ENCODE results near the gene KPNA1. TPM values are rescaled to one million over a fixed set of nuclear protein-coding genes. Genes with fewer than 3 reads are reported as not detected.

Gene KPNA1
- total and polyA plus RNA-seq, 2 of the 13 experiments (the other 11 are each of a cell fraction or from before 2014, with no cell fraction given) = 15.4 to 30.0 TPM

DNA sequence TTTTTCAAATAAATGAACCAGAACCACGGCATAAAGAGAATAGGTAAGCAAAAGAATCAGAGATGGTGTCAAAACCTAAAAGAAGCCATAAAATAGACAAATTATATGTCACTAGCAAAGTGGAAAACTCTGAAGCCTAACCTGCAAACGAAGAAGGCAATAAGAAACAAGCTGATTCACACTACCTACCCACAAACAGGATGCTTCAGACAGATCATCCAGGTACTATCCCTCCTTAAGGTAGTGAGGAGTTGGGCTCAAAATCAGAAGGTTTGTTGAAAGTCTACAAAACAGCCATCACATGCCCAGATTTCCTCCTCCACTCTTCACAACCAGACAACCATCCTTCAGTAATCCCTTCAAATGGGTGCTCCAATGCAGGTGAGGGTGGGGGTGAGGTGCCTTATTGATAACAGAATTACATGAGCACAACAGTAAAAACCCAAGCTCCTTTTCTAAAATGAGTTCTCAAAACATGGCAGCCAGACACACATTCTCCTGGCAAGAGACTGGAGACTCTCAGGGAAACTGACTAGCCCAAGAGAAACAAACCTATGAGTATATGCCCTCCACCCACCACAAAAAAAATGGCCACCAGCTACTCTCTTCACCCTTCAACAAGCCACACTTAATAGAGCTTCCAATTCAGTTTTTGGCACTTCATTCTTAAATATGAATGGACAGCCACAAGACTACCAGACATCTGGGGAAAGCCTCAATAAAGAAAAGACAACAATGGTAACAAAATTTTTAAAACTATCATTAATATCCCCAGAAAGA is 6.4 kb downstream of the KPNA1 start:
- DNase-seq (ENCODE audit: low spot score) (no peak), ATAC-seq (no peak), FAIRE-seq (no peak)
- no peak overlapping the region for H2AFZ ChIP-seq (ENCODE audit: low read length)
- H3K4me3 ChIP-seq (replicated peaks in 1 of 3; ENCODE audit: insufficient read depth in 1 of 3, low read depth in 2 of 3, low read length in 3 of 3) = no peak overlapping the region
- H4K20me1 ChIP-seq (ENCODE audit: insufficient read depth, low read length) = peaks cover 34% of the 10 kb centered on the region
- ChIA-PET CTCF (ENCODE audit: low intra/inter-chr PET ratio, low total read pairs) (no interaction called here), POLR2A (no interaction called here)
- no peak overlapping the region for H3K27ac ChIP-seq (ENCODE audit: extremely low read length, insufficient read depth, low read length)
- WGBS (ENCODE audit: low lambda C conversion rate) = 93% methylated on average over 2 of the region's 2 CpGs
- H3K4me2 ChIP-seq (ENCODE audit: low read depth, low read length) = no peak overlapping the region
- no peaks in the 10 kb centered on the region for H3K27me3 ChIP-seq (ENCODE audit: control insufficient read depth in 1 of 2, insufficient read depth in 2 of 2, low read length in 2 of 2)
- intact Hi-C loops (cut with micrococcal nuclease; ENCODE audit: unreplicated experiment) (no loop called here), in situ Hi-C loops (cut with HindIII; ENCODE audit: extremely low pct_ligation_motif_present, low pct_unique_long_range_greater_than_20kb) (no loop called here)
- H3K36me3 ChIP-seq (replicated peaks in 1 of 2; ENCODE audit: control insufficient read depth in 1 of 2, insufficient read depth in 2 of 2, low read length in 2 of 2) = no peaks in the 10 kb centered on the region
- no TSS peak for BruUV-seq (replicated peaks)
- H3K9me3 ChIP-seq (ENCODE audit: low read length) = no peaks in the 10 kb centered on the region
- peaks cover 95% of the 10 kb centered on the region for H3K79me2 ChIP-seq (ENCODE audit: insufficient read depth, low read length)
- peaks cover 40% of the 10 kb centered on the region for H3K4me1 ChIP-seq (ENCODE audit: insufficient read depth, low read length)
- TF ChIP-seq, protein P1, sequence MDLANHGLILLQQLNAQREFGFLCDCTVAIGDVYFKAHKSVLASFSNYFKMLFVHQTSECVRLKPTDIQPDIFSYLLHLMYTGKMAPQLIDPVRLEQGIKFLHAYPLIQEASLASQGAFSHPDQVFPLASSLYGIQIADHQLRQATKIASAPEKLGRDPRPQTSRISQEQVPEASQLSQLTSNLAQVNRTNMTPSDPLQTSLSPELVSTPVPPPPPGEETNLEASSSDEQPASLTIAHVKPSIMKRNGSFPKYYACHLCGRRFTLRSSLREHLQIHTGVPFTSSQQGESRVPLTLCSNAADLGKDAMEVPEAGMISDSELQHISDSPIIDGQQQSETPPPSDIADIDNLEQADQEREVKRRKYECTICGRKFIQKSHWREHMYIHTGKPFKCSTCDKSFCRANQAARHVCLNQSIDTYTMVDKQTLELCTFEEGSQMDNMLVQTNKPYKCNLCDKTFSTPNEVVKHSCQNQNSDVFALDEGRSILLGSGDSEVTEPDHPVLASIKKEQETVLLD (CRISPR knock-in tag; IDR thresholded peaks at IDR 0.05; ENCODE audit: low read depth) = no peak
- TF ChIP-seq EED (CRISPR knock-in tag; IDR thresholded peaks at IDR 0.05) (no peak), ZNF20 (CRISPR knock-in tag; IDR thresholded peaks at IDR 0.05) (no peak), ZNF138 (CRISPR knock-in tag; IDR thresholded peaks at IDR 0.05; ENCODE audit: low read depth) (no peak), ZNF460 (CRISPR knock-in tag; IDR thresholded peaks at IDR 0.05; ENCODE audit: borderline replicate concordance) (no peak), SIX4 (CRISPR knock-in tag; IDR thresholded peaks at IDR 0.05) (no peak), KLF9 (CRISPR knock-in tag; IDR thresholded peaks at IDR 0.05; ENCODE audit: low read depth) (no peak), REL (CRISPR knock-in tag; conservative IDR thresholded peaks at IDR 0.05) (no peak), CHCHD3 (CRISPR knock-in tag; IDR thresholded peaks at IDR 0.05) (no peak), NCOA2 (CRISPR knock-in tag; IDR thresholded peaks at IDR 0.05) (no peak), ZNF891 (CRISPR knock-in tag; IDR thresholded peaks at IDR 0.05) (no peak), NFYB (CRISPR knock-in tag; IDR thresholded peaks at IDR 0.05) (no peak), SOX5 (CRISPR knock-in tag; IDR thresholded peaks at IDR 0.05; ENCODE audit: borderline replicate concordance) (no peak), ZBTB7B (CRISPR knock-in tag; IDR thresholded peaks at IDR 0.05) (no peak), RFX1 (IDR thresholded peaks at IDR 0.05) (no peak), ZNF205 (CRISPR knock-in tag; IDR thresholded peaks at IDR 0.05) (no peak), ZBTB14 (CRISPR knock-in tag; IDR thresholded peaks at IDR 0.05) (no peak)
- TF ChIP-seq, protein P2, sequence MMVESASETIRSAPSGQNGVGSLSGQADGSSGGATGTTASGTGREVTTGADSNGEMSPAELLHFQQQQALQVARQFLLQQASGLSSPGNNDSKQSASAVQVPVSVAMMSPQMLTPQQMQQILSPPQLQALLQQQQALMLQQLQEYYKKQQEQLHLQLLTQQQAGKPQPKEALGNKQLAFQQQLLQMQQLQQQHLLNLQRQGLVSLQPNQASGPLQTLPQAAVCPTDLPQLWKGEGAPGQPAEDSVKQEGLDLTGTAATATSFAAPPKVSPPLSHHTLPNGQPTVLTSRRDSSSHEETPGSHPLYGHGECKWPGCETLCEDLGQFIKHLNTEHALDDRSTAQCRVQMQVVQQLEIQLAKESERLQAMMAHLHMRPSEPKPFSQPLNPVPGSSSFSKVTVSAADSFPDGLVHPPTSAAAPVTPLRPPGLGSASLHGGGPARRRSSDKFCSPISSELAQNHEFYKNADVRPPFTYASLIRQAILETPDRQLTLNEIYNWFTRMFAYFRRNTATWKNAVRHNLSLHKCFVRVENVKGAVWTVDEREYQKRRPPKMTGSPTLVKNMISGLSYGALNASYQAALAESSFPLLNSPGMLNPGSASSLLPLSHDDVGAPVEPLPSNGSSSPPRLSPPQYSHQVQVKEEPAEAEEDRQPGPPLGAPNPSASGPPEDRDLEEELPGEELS (CRISPR knock-in tag; IDR thresholded peaks at IDR 0.05) = no peak
- TF ChIP-seq, protein P3, sequence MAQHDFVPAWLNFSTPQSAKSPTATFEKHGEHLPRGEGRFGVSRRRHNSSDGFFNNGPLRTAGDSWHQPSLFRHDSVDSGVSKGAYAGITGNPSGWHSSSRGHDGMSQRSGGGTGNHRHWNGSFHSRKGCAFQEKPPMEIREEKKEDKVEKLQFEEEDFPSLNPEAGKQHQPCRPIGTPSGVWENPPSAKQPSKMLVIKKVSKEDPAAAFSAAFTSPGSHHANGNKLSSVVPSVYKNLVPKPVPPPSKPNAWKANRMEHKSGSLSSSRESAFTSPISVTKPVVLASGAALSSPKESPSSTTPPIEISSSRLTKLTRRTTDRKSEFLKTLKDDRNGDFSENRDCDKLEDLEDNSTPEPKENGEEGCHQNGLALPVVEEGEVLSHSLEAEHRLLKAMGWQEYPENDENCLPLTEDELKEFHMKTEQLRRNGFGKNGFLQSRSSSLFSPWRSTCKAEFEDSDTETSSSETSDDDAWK (CRISPR knock-in tag; IDR thresholded peaks at IDR 0.05) = no peak
- TF ChIP-seq, protein P4, sequence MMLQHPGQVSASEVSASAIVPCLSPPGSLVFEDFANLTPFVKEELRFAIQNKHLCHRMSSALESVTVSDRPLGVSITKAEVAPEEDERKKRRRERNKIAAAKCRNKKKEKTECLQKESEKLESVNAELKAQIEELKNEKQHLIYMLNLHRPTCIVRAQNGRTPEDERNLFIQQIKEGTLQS (CRISPR knock-in tag; IDR thresholded peaks at IDR 0.05) = no peak
- H3K9ac ChIP-seq (ENCODE audit: insufficient read depth, low read depth, low read length) = no peak overlapping the region

Measured in HepG2 (cell line).